SK-N-SH (cell line): ENCODE data around the gene LRMDA.

Experiments used
- CTCF ChIP-seq: fragments of 200-600 bp; sonication (generic); IDR thresholded peaks from 2 replicates; pipeline ENCODE4 v1.6.1; 2017; ENCODE audit warnings: antibody characterized with exemption, mild to moderate bottlenecking, moderate library complexity
- TAF1 ChIP-seq: IDR thresholded peaks from 2 replicates; pipeline ENCODE4 v1.6.1; 2012; ENCODE audit warnings: low read depth, mild to moderate bottlenecking, low read length, moderate library complexity, borderline replicate concordance

- no peak for TF ChIP-seq CTCF
- TF ChIP-seq TAF1 = no peak
Measured at GRCh38 chr10:76073524-76073923, 642.1 kb downstream of the LRMDA start.
